HG02981 (cell line): ENCODE data around the gene ANKRD52.
"Not testable (repeated sequence)": the region's sequence is repeated elsewhere in the genome, so short reads cannot be mapped to it uniquely, and the experiment has no call there.

Experiments
- ATAC-seq: cut with Tn5 transposase; IDR thresholded peaks from one replicate; pipeline ENCODE4 v1.9.1; 2021; ENCODE audit warnings: mild to moderate bottlenecking, moderate library complexity; ENCODE audit not compliant: unreplicated experiment

Gene ANKRD52

GRCh38 chr12:56274299-56274698, 16.1 kb upstream of the ANKRD52 start:
- no peak for ATAC-seq

GRCh38 chr12:56272468-56272867, 14.3 kb upstream of the ANKRD52 start:
- not testable (repeated sequence) for ATAC-seq

GRCh38 chr12:56271031-56271430, 12.8 kb upstream of the ANKRD52 start:
- ATAC-seq, result no peak

DNA sequence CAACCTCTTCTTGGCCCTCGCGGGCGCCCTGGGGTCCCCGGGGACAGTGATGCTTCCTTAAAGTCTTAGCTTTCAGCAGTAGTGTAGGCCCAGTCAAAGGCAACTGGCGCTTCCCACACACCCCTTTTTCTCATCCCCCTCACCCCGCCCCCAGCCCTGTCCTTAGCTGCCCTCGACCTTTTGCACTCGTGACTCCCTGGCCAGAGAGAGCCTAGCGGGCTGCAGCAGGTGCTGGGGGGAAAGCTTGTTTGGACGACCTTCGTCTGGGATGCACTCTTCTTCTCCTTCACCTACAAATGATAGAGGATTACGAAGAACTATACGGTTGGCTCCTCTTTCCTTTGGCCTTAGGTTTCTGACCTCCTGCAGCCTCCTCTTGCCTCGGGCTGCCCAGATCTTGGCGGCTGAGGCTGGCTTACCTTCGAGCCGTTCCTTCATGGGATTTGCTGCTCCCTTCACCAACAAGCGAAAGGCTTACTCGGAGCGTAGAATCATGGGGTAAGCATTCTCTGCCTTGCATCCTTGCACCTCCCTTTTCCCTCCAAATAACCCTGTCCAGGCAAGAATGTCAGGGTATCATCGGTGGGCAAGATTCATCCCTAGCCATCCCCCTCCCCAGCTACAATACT, 9.4 kb upstream of the ANKRD52 start:
- ATAC-seq, result no peak

DNA sequence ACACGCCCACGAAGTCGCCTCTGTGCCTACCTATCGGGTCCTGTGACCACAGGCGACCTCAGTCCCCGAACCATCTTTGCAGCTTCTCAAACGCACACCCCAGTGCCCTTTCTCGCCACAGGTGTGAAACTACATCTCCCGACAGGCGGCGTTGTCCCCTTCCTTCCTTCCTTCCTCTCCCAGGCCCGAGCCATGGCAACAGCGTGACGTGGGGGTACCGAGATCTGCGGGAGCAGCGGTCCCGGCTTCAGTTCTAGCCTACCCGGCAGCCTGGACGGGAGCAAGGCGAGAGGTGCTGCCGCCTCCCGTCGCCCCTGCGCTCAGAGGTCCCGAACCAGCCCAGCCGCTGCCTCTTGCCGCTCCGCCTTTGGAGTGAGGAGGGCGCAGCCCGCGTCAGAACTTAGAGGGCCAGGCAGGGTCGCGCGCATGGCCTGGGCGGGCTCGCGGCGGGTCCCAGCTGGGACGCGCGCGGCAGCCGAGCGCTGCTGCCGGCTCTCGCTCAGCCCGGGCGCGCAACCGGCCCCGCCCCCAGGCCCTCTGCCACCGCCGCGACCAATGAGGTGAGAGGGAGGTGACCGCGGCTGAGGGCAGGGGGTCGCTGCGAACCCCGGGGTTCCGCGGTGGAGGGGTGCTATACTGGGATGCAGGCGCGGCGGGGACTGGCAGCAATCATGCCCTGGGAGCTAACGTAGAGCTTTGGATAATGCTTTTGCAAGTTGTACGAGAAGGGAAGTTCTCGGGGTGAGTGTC, 8.7 kb upstream of the ANKRD52 start, which contains the start of gene COQ10A:
Gene COQ10A (plus strand): TSS at position 250 of the 750 bp plus-strand sequence. CDS start 177 bp downstream, at position 427.
- peak; percentile 87 for ATAC-seq

GRCh38 chr12:56266068-56266692, 8.0 kb upstream of the ANKRD52 start:
- ATAC-seq, result not testable (repeated sequence)

GRCh38 chr12:56262955-56263354, 4.8 kb upstream of the ANKRD52 start:
- ATAC-seq, result not testable (repeated sequence)

- ATAC-seq, result no peak
Measured at GRCh38 chr12:56261503-56262232, 3.5 kb upstream of the ANKRD52 start.

GRCh38 chr12:56260921-56261320, 2.7 kb upstream of the ANKRD52 start:
- no peak for ATAC-seq

- ATAC-seq, result no peak
Measured at GRCh38 chr12:56260380-56260779, 2.2 kb upstream of the ANKRD52 start.

GRCh38 chr12:56258820-56259183, 618 bp upstream of the ANKRD52 start:
- ATAC-seq, result no peak

DNA sequence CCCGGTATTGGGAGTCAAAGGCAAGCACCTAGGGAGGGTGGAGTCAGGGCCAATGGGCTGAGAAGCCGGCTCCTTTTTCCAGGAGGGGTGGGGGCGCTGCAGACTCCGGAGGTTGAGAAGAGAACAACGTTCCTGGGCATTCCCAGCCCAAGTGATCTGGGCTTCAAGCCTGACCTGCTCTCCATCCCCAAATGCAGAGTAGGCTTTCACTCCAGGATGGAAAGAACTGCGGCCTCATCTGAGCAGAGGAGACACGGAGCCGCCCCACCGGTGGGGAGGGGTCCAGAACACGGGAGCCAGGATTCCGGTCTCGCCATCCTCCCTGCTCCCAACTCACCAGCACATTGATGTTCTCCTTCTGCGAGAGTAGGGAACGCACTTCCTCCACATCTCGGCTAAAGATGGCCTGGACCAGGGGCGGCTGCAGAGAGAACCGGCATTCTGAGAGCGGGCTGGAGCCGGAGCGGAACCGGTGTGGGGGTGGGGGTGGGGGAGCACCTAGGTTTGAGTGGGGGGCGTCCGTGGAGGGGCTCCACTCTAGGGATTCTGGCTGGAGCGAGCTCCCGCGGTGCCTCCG, 605 bp downstream of the ANKRD52 start:
- no peak for ATAC-seq

GRCh38 chr12:56257071-56257470, 1.1 kb downstream of the ANKRD52 start:
- ATAC-seq, result no peak

GRCh38 chr12:56256326-56256960, 1.7 kb downstream of the ANKRD52 start:
- ATAC-seq, result no peak

- no peak for ATAC-seq
Measured at GRCh38 chr12:56255671-56256070, 2.5 kb downstream of the ANKRD52 start.

DNA sequence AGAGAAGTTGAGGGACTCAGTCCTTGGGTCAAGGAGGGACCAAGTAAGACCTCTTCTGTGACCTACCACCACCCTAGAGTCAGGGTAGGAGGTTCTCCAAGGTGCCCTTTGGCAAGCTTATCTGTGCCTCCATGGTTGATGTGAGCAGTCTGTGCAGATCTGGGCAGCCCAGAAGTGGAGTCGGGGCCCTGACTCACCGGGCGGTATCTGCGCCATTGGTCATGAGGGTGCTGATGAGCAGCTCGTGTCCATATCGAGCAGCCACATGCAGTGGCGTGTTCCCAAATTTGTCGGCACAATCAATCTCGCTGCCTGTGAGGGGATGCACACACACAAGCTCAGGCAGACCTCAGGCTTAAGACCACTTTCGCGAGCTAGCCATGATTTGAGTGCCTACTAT, 5.1 kb downstream of the ANKRD52 start:
- no peak for ATAC-seq

DNA sequence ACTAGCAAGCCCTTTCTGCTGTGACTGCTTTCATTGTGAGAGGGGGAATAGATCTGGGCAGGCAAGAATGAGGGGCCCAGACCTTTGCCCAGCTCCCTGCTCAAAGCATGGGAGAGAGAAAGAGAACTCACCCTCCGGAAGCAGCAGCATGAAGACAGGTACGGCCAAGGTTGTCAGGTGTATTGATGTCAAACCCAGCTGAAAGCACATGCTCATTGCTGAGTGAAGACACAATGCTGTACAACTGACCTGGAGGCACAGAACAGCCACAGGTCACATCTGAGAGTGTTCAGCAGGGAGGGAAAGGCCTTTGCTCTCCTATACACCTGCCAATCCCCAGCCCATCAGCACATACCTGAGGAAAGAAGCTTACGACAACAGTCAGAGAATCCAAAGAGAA, 5.5 kb downstream of the ANKRD52 start:
- no peak for ATAC-seq

GRCh38 chr12:56248711-56249110, 9.5 kb downstream of the ANKRD52 start:
- ATAC-seq, result no peak

- no peak for ATAC-seq
Measured at GRCh38 chr12:56247923-56248322, 10.3 kb downstream of the ANKRD52 start.

DNA sequence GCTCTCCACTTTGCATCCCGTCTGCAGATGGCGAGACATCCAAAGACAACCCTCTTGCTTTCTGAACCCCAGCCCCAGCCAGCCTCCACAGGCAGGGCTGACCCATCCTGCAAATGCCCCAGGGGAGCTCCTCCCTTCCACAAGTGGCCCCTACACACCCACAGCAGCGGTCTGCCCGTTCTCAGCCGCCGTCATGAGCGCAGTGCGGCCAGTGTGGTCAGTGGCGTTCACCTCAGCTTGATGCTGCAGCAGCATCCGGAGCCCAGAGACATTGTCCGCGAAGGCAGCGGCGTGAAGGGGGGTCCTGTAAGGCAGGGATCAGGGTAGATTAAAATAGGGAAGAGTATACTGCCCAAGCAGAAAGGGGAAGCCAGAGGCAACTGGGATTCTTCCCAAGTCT, 13.7 kb downstream of the ANKRD52 start:
- ATAC-seq, result no peak
